ENCODE results near the gene PPFIBP1.
"Not testable (repeated sequence)": the region's sequence is repeated elsewhere in the genome, so short reads cannot be mapped to it uniquely, and the experiment has no call there.

The PPFIBP1 gene

DNA sequence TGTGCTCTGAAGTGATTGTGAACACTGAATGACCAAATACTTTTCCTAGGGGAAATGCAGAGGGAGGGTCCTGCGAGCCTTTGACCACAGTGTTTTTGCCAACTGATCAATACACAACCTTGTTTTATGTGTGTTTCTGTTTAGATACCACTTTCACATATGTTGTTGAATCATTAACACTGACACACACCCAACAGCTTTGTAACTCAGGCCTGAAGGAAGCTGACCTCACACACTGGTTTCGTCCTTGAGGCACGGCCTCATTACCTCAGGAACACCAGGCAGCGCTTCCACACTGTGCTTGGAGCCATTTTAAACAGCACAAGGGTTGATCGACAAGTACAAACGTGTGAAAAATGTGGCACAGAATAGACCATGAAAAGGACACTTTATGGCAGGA is 60.0 kb downstream of the PPFIBP1 start:
- peaks cover 25% of the 10 kb centered on the region for H3K79me1 ChIP-seq (replicated peaks; ENCODE audit: low read length, poor library complexity, severe bottlenecking)
- WGBS = 92% methylated on average over 5 of the region's 6 CpGs
- H2BK5ac ChIP-seq (ENCODE audit: low read depth, low read length, poor library complexity, severe bottlenecking) = no peak overlapping the region
- peak overlapping the region; percentile 45 for H4K8ac ChIP-seq (ENCODE audit: low read length)
- H3K36me3 ChIP-seq (ENCODE audit: control insufficient read depth in 1 of 2, insufficient read depth in 2 of 2, low read depth in 1 of 2, low read length in 2 of 2) = peaks cover 7 to 49% of the 10 kb centered on the region in 2 experiments
- H4K91ac ChIP-seq (ENCODE audit: low read length) = peak overlapping the region; percentile 84
- H3K9me3 ChIP-seq (ENCODE audit: control insufficient read depth, low read length) = no peaks in the 10 kb centered on the region
- H3K18ac ChIP-seq (ENCODE audit: low read depth in 1 of 2, low read length in 2 of 2) = peak overlapping the region in 1 of 2 experiments; percentile 88
- H2BK15ac ChIP-seq (ENCODE audit: low read depth, poor library complexity, severe bottlenecking) = no peak overlapping the region
- peaks cover 6% of the 10 kb centered on the region for H3K4me1 ChIP-seq (ENCODE audit: control insufficient read depth, insufficient read depth, low read depth, low read length)
- no peak for DNase-seq
- H3K23ac ChIP-seq (ENCODE audit: low read length in 2 of 2) = no peak overlapping the region
- no peak overlapping the region for H2BK12ac ChIP-seq (ENCODE audit: low read length in 2 of 2)
- H2AK5ac ChIP-seq (ENCODE audit: low read length, severe bottlenecking) = no peak overlapping the region
- no peak overlapping the region for H3K27ac ChIP-seq (ENCODE audit: low read length, poor library complexity, severe bottlenecking)
- H3K4ac ChIP-seq (ENCODE audit: low read depth in 1 of 2, low read length in 2 of 2) = peak overlapping the region in 1 of 2 experiments; percentile 41
- peak overlapping the region; percentile 63 for H3K9ac ChIP-seq (ENCODE audit: low read length)
- H2AFZ ChIP-seq (ENCODE audit: low read depth, low read length) = no peak overlapping the region
- H3K4me2 ChIP-seq (ENCODE audit: low read length, poor library complexity, severe bottlenecking) = no peak overlapping the region
- H3K4me3 ChIP-seq (ENCODE audit: insufficient read depth in 1 of 2, low read depth in 1 of 2, low read length in 2 of 2) = no peak overlapping the region
- H2BK120ac ChIP-seq (ENCODE audit: low read depth, low read length) = no peak overlapping the region
- no peak overlapping the region for H3K14ac ChIP-seq (ENCODE audit: low read length in 2 of 2)
- no peaks in the 10 kb centered on the region for H3K27me3 ChIP-seq (ENCODE audit: control insufficient read depth in 1 of 2, insufficient read depth in 1 of 2, low read length in 2 of 2)

DNA sequence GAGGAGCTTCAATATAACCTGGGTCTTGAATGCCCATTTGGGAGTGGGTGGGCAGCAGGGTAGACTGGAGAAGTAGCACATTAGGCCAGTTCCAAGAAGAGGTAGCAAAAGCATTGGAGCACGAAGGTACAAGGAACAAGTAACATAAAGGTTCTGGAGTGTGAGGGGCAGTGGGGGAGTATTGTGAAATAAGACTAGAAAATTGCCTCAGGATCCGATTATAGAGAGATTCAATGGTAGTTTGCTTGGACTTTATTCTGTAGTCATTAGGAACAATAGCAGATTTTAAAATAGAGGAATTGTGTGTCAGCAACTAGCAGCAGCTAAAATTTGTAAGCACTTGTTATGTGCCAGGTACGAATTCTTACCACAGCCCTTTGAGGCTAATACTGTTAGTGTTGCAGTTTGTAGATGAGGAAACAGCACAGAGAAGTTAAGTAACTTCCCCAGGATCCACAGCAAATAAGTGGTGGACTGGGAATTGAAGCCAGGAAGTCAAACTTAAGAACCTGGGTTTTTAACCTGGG is 61.8 kb downstream of the PPFIBP1 start:
- Histone ChIP-seq H3K14ac (ENCODE audit: low read length in 2 of 2) (no peak overlapping the region), H3K23ac (ENCODE audit: low read length in 2 of 2) (no peak overlapping the region), H2BK5ac (ENCODE audit: low read depth, low read length, poor library complexity, severe bottlenecking) (no peak overlapping the region), H2BK120ac (ENCODE audit: low read depth, low read length) (no peak overlapping the region), H3K79me1 (replicated peaks; ENCODE audit: low read length, poor library complexity, severe bottlenecking) (peaks cover 23% of the 10 kb centered on the region), H2BK15ac (ENCODE audit: low read depth, poor library complexity, severe bottlenecking) (no peak overlapping the region), H3K4ac (ENCODE audit: low read depth in 1 of 2, low read length in 2 of 2) (peak overlapping the region in 1 of 2 experiments; percentile 64), H3K27ac (ENCODE audit: low read length, poor library complexity, severe bottlenecking) (no peak overlapping the region), H3K9ac (ENCODE audit: low read length) (no peak overlapping the region), H4K91ac (ENCODE audit: low read length) (no peak overlapping the region), H3K4me1 (ENCODE audit: control insufficient read depth, insufficient read depth, low read depth, low read length) (peaks cover 6% of the 10 kb centered on the region), H2AK5ac (ENCODE audit: low read length, severe bottlenecking) (no peak overlapping the region), H3K27me3 (ENCODE audit: control insufficient read depth in 1 of 2, insufficient read depth in 1 of 2, low read length in 2 of 2) (no peaks in the 10 kb centered on the region), H2AFZ (ENCODE audit: low read depth, low read length) (no peak overlapping the region), H3K4me3 (ENCODE audit: insufficient read depth in 1 of 2, low read depth in 1 of 2, low read length in 2 of 2) (no peak overlapping the region), H3K9me3 (ENCODE audit: control insufficient read depth, low read length) (no peaks in the 10 kb centered on the region), H3K18ac (ENCODE audit: low read depth in 1 of 2, low read length in 2 of 2) (no peak overlapping the region), H4K8ac (ENCODE audit: low read length) (no peak overlapping the region), H3K4me2 (ENCODE audit: low read length, poor library complexity, severe bottlenecking) (no peak overlapping the region), H3K36me3 (ENCODE audit: control insufficient read depth in 1 of 2, insufficient read depth in 2 of 2, low read depth in 1 of 2, low read length in 2 of 2) (peaks cover 4 to 31% of the 10 kb centered on the region in 2 experiments), H2BK12ac (ENCODE audit: low read length in 2 of 2) (peak overlapping the region in 1 of 2 experiments; percentile 9)
- WGBS = 96% methylated on average over 3 of the region's 3 CpGs
- no peak for DNase-seq

DNA sequence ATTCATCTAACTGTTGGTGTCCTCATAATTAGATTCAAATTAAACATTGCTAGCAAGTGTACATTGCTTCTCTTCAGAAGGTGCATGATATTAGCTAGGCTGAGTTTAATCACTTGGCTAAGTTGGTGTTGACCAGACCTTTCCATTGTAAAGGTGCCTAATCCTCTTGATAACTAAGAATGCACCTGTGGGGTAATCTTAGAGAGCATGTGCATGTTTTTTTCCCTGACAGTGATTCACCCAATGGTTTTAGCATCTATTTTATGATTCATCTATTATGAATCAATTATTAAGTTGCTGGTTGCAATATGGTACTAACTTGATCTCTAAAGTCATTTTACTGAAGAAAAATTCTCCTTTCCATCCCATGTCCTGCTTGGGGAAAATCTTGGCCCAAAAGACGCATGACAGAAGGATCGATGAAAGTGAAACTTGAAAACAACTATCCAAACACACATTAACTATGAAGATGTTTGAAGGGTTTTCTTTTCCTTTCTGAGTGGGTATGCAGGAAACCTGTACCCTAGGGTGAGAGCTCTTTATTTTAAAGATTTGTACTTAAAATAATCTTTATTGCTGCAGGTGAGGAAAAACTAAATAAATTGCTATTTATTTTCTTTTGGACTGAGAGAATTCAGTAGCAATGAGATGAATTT is 64.2 kb downstream of the PPFIBP1 start:
- not testable (repeated sequence) for H3K9me3 ChIP-seq (ENCODE audit: control insufficient read depth, low read length); H3K4me2 ChIP-seq (ENCODE audit: low read length, poor library complexity, severe bottlenecking); H2BK5ac ChIP-seq (ENCODE audit: low read depth, low read length, poor library complexity, severe bottlenecking); H3K4ac ChIP-seq (ENCODE audit: low read depth in 1 of 2, low read length in 2 of 2); H2BK12ac ChIP-seq (ENCODE audit: low read length in 2 of 2); H3K18ac ChIP-seq (ENCODE audit: low read depth in 1 of 2, low read length in 2 of 2); H2AFZ ChIP-seq (ENCODE audit: low read depth, low read length); H4K91ac ChIP-seq (ENCODE audit: low read length); H3K4me1 ChIP-seq (ENCODE audit: control insufficient read depth, insufficient read depth, low read depth, low read length); H2AK5ac ChIP-seq (ENCODE audit: low read length, severe bottlenecking); H4K8ac ChIP-seq (ENCODE audit: low read length); H3K23ac ChIP-seq (ENCODE audit: low read length in 2 of 2); H2BK15ac ChIP-seq (ENCODE audit: low read depth, poor library complexity, severe bottlenecking); H3K14ac ChIP-seq (ENCODE audit: low read length in 2 of 2); H3K27ac ChIP-seq (ENCODE audit: low read length, poor library complexity, severe bottlenecking); H3K27me3 ChIP-seq (ENCODE audit: control insufficient read depth in 1 of 2, insufficient read depth in 1 of 2, low read length in 2 of 2); H2BK120ac ChIP-seq (ENCODE audit: low read depth, low read length); DNase-seq
- H3K36me3 ChIP-seq (ENCODE audit: control insufficient read depth in 1 of 2, insufficient read depth in 2 of 2, low read depth in 1 of 2, low read length in 2 of 2) = peaks cover 4 to 27% of the 10 kb centered on the region in 2 experiments
- no CpG with 5 or more reads among the region's 2 CpGs for WGBS
- peak overlapping the region in 1 of 2 experiments; percentile 45 for H3K4me3 ChIP-seq (ENCODE audit: insufficient read depth in 1 of 2, low read depth in 1 of 2, low read length in 2 of 2)
- H3K79me1 ChIP-seq (replicated peaks; ENCODE audit: low read length, poor library complexity, severe bottlenecking) = peaks cover 21% of the 10 kb centered on the region
- peak overlapping the region; percentile 62 for H3K9ac ChIP-seq (ENCODE audit: low read length)

- Histone ChIP-seq H3K79me1 (replicated peaks; ENCODE audit: low read length, poor library complexity, severe bottlenecking) (peaks cover 19% of the 10 kb centered on the region), H2BK5ac (ENCODE audit: low read depth, low read length, poor library complexity, severe bottlenecking) (no peak overlapping the region), H3K23ac (ENCODE audit: low read length in 2 of 2) (no peak overlapping the region), H2AK5ac (ENCODE audit: low read length, severe bottlenecking) (no peak overlapping the region), H3K36me3 (ENCODE audit: control insufficient read depth in 1 of 2, insufficient read depth in 2 of 2, low read depth in 1 of 2, low read length in 2 of 2) (peaks cover 4 to 23% of the 10 kb centered on the region in 2 experiments), H3K4ac (ENCODE audit: low read depth in 1 of 2, low read length in 2 of 2) (no peak overlapping the region), H3K9me3 (ENCODE audit: control insufficient read depth, low read length) (no peaks in the 10 kb centered on the region), H3K27ac (ENCODE audit: low read length, poor library complexity, severe bottlenecking) (no peak overlapping the region), H3K9ac (ENCODE audit: low read length) (peak overlapping the region; percentile 62), H4K8ac (ENCODE audit: low read length) (no peak overlapping the region), H2BK15ac (ENCODE audit: low read depth, poor library complexity, severe bottlenecking) (no peak overlapping the region), H3K14ac (ENCODE audit: low read length in 2 of 2) (no peak overlapping the region), H3K4me2 (ENCODE audit: low read length, poor library complexity, severe bottlenecking) (no peak overlapping the region), H2BK12ac (ENCODE audit: low read length in 2 of 2) (no peak overlapping the region), H3K4me3 (ENCODE audit: insufficient read depth in 1 of 2, low read depth in 1 of 2, low read length in 2 of 2) (peak overlapping the region in 1 of 2 experiments; percentile 45), H3K18ac (ENCODE audit: low read depth in 1 of 2, low read length in 2 of 2) (no peak overlapping the region), H2AFZ (ENCODE audit: low read depth, low read length) (no peak overlapping the region), H2BK120ac (ENCODE audit: low read depth, low read length) (no peak overlapping the region), H4K91ac (ENCODE audit: low read length) (no peak overlapping the region), H3K4me1 (ENCODE audit: control insufficient read depth, insufficient read depth, low read depth, low read length) (peaks cover 8% of the 10 kb centered on the region), H3K27me3 (ENCODE audit: control insufficient read depth in 1 of 2, insufficient read depth in 1 of 2, low read length in 2 of 2) (no peaks in the 10 kb centered on the region)
- no peak for DNase-seq
- WGBS = 94% methylated on average over 2 of the region's 4 CpGs
These were observed 64.8 kb downstream of the PPFIBP1 start for GRCh38 chr12:27588776-27589175.
